Adrenal gland (tissue), 5 donors: Measurements from ENCODE around the gene DENND2A.

Experiments
- CTCF ChIP-seq, 6 experiments: fragments of 450-650 bp in 4 of 6; fragments of 200-600 bp in 2 of 6; sonication (generic) in 1 of 6; IDR thresholded peaks; 1 replicate in 5 of 6; 2 replicates in 1 of 6; pipeline versions ENCODE4 v1.5.1 to v1.8.0; 2016 to 2021; ENCODE audit warnings: antibody characterized with exemption in 6 of 6, mild to moderate bottlenecking in 2 of 6, moderate library complexity in 1 of 6
- POLR2A ChIP-seq, 2 donors: fragments of 450-650 bp; IDR thresholded peaks; one replicate each; pipeline ENCODE4 v1.6.1; 2017; ENCODE audit warnings: antibody characterized with exemption in 2 of 2, mild to moderate bottlenecking in 2 of 2, moderate library complexity in 1 of 2
- donor health status: DM: no; HTN: no; CAD: no.

GRCh38 chr7:140685407-140686087 lies 44.9 kb upstream of the DENND2A start:
- TF ChIP-seq CTCF (IDR thresholded peaks at IDR 0.05) (no peak), POLR2A (IDR thresholded peaks at IDR 0.05) (no peak)
